Esophagus muscularis mucosa (tissue), 3 donors: ENCODE measurements around the gene DLX5.

Source experiments
- POLR2A ChIP-seq: fragments of 450-650 bp; IDR thresholded peaks from one replicate; pipeline ENCODE4 v1.6.1; 2017; ENCODE audit warnings: antibody characterized with exemption, moderate library complexity, mild to moderate bottlenecking, low read depth
- TF ChIP-seq, protein P1 (sequence below), 3 experiments: fragments of 200-600 bp in 2 of 3; fragments of 450-650 bp in 1 of 3; sonication (generic) in 2 of 3; IDR thresholded peaks; one replicate each; pipeline ENCODE4 v1.5.1; 2017 to 2019; ENCODE audit warnings: antibody characterized with exemption in 3 of 3, mild to moderate bottlenecking in 2 of 3, moderate library complexity in 1 of 3

DNA sequence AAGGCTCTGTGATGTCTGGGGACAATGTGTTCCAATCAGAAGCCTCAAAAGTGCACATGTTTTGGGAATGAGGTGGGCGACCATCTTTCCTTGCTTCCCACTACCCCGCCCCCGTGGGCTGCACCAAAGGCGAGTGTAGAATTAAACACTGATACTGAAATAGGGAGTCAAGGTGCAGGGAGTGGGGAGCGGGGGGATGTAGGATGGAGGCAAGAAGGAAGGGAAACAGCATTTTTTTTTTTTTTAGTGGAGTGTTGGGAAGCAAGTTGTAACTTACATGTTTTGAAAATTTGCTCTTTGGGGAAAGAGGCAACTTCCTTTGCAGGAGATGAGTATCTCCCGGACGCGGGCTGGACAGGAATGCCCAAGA is 484 bp upstream of the DLX5 start:
- TF ChIP-seq, protein P1, sequence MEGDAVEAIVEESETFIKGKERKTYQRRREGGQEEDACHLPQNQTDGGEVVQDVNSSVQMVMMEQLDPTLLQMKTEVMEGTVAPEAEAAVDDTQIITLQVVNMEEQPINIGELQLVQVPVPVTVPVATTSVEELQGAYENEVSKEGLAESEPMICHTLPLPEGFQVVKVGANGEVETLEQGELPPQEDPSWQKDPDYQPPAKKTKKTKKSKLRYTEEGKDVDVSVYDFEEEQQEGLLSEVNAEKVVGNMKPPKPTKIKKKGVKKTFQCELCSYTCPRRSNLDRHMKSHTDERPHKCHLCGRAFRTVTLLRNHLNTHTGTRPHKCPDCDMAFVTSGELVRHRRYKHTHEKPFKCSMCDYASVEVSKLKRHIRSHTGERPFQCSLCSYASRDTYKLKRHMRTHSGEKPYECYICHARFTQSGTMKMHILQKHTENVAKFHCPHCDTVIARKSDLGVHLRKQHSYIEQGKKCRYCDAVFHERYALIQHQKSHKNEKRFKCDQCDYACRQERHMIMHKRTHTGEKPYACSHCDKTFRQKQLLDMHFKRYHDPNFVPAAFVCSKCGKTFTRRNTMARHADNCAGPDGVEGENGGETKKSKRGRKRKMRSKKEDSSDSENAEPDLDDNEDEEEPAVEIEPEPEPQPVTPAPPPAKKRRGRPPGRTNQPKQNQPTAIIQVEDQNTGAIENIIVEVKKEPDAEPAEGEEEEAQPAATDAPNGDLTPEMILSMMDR (IDR thresholded peaks at IDR 0.05): no peak
- TF ChIP-seq POLR2A: no peak
